ENCODE results near the gene UQCC3. TPM values are rescaled to one million over a fixed set of nuclear protein-coding genes. Genes with fewer than 3 reads are reported as not detected.
A peak's percentile ranks its signal among the peaks of the same experiment; 100 is the strongest.

The UQCC3 gene
- total and polyA plus RNA-seq, 4 donors = 8.6 to 20.1 (median 9.5) TPM

DNA sequence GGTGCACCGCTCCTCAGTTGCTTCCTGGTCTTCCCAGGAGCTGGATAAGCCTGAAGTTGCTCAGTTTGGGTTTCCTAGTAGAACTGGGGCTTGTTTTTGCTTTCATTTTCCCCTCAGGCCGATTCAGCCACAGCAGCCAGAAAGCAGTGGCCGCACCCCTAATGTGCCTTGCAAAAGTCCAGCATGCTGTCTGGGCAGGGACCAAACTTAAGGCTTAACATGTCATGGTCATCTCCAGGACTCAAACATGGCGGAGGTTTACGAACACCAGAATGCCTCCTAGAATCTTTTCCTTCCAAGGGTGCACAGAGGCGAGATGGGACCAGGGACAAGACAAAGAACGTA is 38.5 kb downstream of the UQCC3 start:
- H3K36me3 ChIP-seq (ENCODE audit: control insufficient read depth in 4 of 4, insufficient read depth in 4 of 4, low read length in 4 of 4) = peaks cover 13 to 24% (median 15%) of the 10 kb centered on the region in 4 donors
- DNase-seq = no peak
- H3K27me3 ChIP-seq (ENCODE audit: control insufficient read depth in 3 of 3, insufficient read depth in 3 of 3, low read length in 2 of 3) = no peaks in the 10 kb centered on the region
- H3K27ac ChIP-seq (ENCODE audit: low read depth in 1 of 2, low read length in 1 of 2) = peak overlapping the region; percentile 94 to 99
- H3K9me3 ChIP-seq (ENCODE audit: control insufficient read depth in 4 of 4, insufficient read depth in 3 of 4, low read length in 3 of 4) = no peaks in the 10 kb centered on the region
- ATAC-seq (ENCODE audit: insufficient read depth, low FRiP score) = no peak
- H3K4me3 ChIP-seq = peak overlapping the region; percentile 50
- TF ChIP-seq, protein P1, sequence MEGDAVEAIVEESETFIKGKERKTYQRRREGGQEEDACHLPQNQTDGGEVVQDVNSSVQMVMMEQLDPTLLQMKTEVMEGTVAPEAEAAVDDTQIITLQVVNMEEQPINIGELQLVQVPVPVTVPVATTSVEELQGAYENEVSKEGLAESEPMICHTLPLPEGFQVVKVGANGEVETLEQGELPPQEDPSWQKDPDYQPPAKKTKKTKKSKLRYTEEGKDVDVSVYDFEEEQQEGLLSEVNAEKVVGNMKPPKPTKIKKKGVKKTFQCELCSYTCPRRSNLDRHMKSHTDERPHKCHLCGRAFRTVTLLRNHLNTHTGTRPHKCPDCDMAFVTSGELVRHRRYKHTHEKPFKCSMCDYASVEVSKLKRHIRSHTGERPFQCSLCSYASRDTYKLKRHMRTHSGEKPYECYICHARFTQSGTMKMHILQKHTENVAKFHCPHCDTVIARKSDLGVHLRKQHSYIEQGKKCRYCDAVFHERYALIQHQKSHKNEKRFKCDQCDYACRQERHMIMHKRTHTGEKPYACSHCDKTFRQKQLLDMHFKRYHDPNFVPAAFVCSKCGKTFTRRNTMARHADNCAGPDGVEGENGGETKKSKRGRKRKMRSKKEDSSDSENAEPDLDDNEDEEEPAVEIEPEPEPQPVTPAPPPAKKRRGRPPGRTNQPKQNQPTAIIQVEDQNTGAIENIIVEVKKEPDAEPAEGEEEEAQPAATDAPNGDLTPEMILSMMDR (IDR thresholded peaks at IDR 0.05; ENCODE audit: control extremely low read depth, extremely low read depth) = no peak
- WGBS, 2 donors = 63 to 64% methylated on average over 7 of the region's 7 CpGs
- H3K4me1 ChIP-seq (ENCODE audit: control insufficient read depth in 5 of 5, insufficient read depth in 5 of 5, low read length in 5 of 5) = peaks cover 5 to 46% (median 17%) of the 10 kb centered on the region in 5 donors
- H3K9ac ChIP-seq (ENCODE audit: insufficient read depth in 1 of 2, low read length in 2 of 2) = peak overlapping the region; percentile 58 to 91

DNA sequence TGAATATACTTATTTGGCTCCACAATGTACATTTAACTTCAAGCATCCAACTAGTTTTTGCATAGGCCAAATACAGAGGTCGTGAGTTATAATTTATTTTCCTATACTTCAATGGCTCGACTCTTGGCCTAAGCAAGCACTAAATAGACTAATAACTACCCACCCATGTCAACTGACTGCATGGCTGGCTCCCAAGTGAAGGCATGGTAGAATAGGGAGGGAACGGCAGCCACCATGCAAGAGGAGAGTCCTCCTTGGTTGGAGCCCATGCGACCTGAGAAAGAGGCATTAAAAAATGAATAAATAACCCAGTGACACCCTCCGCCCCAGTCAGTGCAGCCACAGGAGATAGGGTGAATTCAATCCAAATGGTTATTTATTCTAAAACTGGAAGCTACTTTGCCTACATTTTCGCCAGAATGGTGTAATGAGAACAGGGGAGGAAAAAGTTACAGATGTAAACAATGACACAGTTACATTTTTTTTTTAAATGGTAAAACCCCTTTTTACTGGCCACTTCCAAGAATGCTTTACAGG is 40.9 kb downstream of the UQCC3 start:
- DNase-seq = no peak
- H3K4me1 ChIP-seq (ENCODE audit: control insufficient read depth in 5 of 5, insufficient read depth in 5 of 5, low read length in 5 of 5) = peaks cover 5 to 26% (median 9%) of the 10 kb centered on the region in 5 donors
- no peak overlapping the region for H3K9ac ChIP-seq (ENCODE audit: insufficient read depth in 1 of 2, low read length in 2 of 2)
- WGBS, 2 donors = 85 to 89% methylated on average over 6 of the region's 6 CpGs
- peaks cover 31 to 44% (median 32%) of the 10 kb centered on the region in 4 donors for H3K36me3 ChIP-seq (ENCODE audit: control insufficient read depth in 4 of 4, insufficient read depth in 4 of 4, low read length in 4 of 4)
- H3K27ac ChIP-seq (ENCODE audit: low read depth in 1 of 2, low read length in 1 of 2) = peak overlapping the region in 1 of 2 donors; percentile 17
- TF ChIP-seq, protein P1 (IDR thresholded peaks at IDR 0.05; ENCODE audit: control extremely low read depth, extremely low read depth) = no peak
- H3K4me3 ChIP-seq = no peak overlapping the region
- no peaks in the 10 kb centered on the region for H3K9me3 ChIP-seq (ENCODE audit: control insufficient read depth in 4 of 4, insufficient read depth in 3 of 4, low read length in 3 of 4)
- no peak for ATAC-seq (ENCODE audit: insufficient read depth, low FRiP score)
- H3K27me3 ChIP-seq (ENCODE audit: control insufficient read depth in 3 of 3, insufficient read depth in 3 of 3, low read length in 2 of 3) = no peaks in the 10 kb centered on the region

- Histone ChIP-seq H3K36me3 (ENCODE audit: control insufficient read depth in 4 of 4, insufficient read depth in 4 of 4, low read length in 4 of 4) (peaks cover 33 to 47% (median 35%) of the 10 kb centered on the region in 4 donors), H3K9ac (ENCODE audit: insufficient read depth in 1 of 2, low read length in 2 of 2) (no peak overlapping the region), H3K4me3 (no peak overlapping the region), H3K4me1 (ENCODE audit: control insufficient read depth in 5 of 5, insufficient read depth in 5 of 5, low read length in 5 of 5) (peaks cover 5 to 21% (median 8%) of the 10 kb centered on the region in 5 donors), H3K27me3 (ENCODE audit: control insufficient read depth in 3 of 3, insufficient read depth in 3 of 3, low read length in 2 of 3) (no peaks in the 10 kb centered on the region), H3K27ac (ENCODE audit: low read depth in 1 of 2, low read length in 1 of 2) (peak overlapping the region in 1 of 2 donors; percentile 81), H3K9me3 (ENCODE audit: control insufficient read depth in 4 of 4, insufficient read depth in 3 of 4, low read length in 3 of 4) (no peaks in the 10 kb centered on the region)
- ATAC-seq (ENCODE audit: insufficient read depth, low FRiP score) (no peak), DNase-seq (no peak)
- WGBS, 2 donors = 60 to 69% methylated on average over 3 of the region's 3 CpGs
- TF ChIP-seq, protein P1 (IDR thresholded peaks at IDR 0.05; ENCODE audit: control extremely low read depth, extremely low read depth) = no peak
These were observed 41.4 kb downstream of the UQCC3 start for GRCh38 chr11:62712861-62713260.

DNA sequence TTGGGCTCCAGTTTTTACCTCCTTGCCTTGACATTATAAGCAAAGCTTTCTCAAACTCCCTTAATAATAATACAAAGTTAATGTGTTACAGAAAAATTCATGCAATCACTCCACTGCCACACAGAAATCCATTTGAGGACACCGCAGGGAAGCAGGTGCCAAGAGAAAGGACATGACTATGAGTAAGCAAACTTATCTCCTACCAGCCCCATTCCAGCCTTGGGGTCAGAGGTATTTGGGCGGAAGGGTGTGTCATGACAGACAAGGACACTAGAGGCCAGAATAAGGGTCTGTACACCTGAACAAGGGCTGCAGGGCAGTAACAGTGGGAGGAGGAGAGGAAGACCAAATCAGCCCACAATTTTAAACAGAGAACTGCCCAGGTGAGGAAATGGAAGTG is 41.9 kb downstream of the UQCC3 start:
- ATAC-seq (ENCODE audit: insufficient read depth, low FRiP score) = peak; percentile 46
- H3K36me3 ChIP-seq (ENCODE audit: control insufficient read depth in 4 of 4, insufficient read depth in 4 of 4, low read length in 4 of 4) = peaks cover 33 to 52% (median 38%) of the 10 kb centered on the region in 4 donors
- TF ChIP-seq, protein P1 (IDR thresholded peaks at IDR 0.05; ENCODE audit: control extremely low read depth, extremely low read depth) = no peak
- no peak overlapping the region for H3K4me3 ChIP-seq
- H3K27ac ChIP-seq (ENCODE audit: low read depth in 1 of 2, low read length in 1 of 2) = peak overlapping the region; percentile 61 to 81
- no peak overlapping the region for H3K9ac ChIP-seq (ENCODE audit: insufficient read depth in 1 of 2, low read length in 2 of 2)
- no peaks in the 10 kb centered on the region for H3K27me3 ChIP-seq (ENCODE audit: control insufficient read depth in 3 of 3, insufficient read depth in 3 of 3, low read length in 2 of 3)
- DNase-seq = peak in 1 of 3 donors; percentile 10
- H3K9me3 ChIP-seq (ENCODE audit: control insufficient read depth in 4 of 4, insufficient read depth in 3 of 4, low read length in 3 of 4) = no peaks in the 10 kb centered on the region
- 72 to 91% methylated on average over 2 of the region's 2 CpGs for WGBS, 2 donors
- H3K4me1 ChIP-seq (ENCODE audit: control insufficient read depth in 5 of 5, insufficient read depth in 5 of 5, low read length in 5 of 5) = peaks cover 4 to 16% (median 5%) of the 10 kb centered on the region in 5 donors
